ENCODE data around the gene ADM2. TPM values are rescaled to one million over a fixed set of nuclear protein-coding genes. Genes with fewer than 3 reads are reported as not detected.

The ADM2 gene
- polyA plus RNA-seq, 1 of the 3 experiments (the other 2 are of a cell fraction) = 0.61 TPM

DNA sequence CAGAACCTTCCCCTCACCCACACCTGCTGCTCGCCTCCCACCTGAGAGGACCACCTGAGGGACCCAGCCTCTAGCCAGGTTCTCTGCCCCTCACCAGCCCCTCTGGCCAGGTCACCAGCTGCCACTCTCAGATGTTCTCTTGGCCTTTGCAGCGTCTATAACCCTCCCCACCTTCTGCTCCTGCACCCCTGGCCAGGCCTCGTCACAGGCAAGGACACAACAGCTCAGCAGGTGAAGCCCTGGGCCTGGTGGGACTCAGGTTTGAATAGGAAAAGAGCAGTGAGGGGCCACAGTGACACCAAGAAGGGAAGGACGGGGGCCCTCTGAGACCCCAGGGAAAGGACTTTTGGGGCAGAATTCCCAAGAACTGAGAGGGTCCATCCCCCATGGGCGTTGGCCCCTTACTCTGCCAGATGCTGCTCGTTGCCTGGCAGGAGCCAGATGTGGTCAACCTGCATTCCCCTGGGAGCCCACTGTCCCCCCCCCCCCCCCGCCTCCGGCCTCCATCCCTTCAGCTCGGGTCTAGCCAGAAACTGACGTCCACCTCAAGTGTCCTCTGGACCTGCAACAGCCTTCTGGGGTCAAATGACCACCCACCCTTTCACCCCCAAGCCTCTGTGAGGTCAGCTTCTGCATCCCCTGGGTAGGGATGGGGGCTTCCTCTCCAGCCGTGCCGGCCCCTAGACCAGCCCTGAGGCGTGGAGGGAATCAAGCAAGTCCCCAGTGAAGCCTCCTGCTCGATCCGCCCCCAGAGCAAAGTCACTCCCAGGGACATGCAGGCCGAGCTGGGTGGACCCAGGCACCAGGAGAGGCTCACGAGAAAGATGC, 35.2 kb upstream of the ADM2 start:
- Histone ChIP-seq H3K4me1 (ENCODE audit: control insufficient read depth in 1 of 2, insufficient read depth in 2 of 2, low read depth in 1 of 2, low read length in 1 of 2) (peaks cover 5 to 9% of the 10 kb centered on the region in 2 experiments; a peak in 1 of 4 replicates), H3K27ac (ENCODE audit: low read depth in 2 of 2, low read length in 1 of 2) (no peak overlapping the region), H3K36me3 (replicated peaks in 1 of 2; ENCODE audit: control insufficient read depth in 1 of 2, insufficient read depth in 2 of 2, low read length in 1 of 2) (peaks cover 11 to 42% of the 10 kb centered on the region in 2 experiments), H4K20me1 (ENCODE audit: insufficient read depth) (peaks cover 10% of the 10 kb centered on the region; the same call in 1 of the 2 replicates), H3K4me3 (ENCODE audit: low read depth in 2 of 2, low read length in 1 of 2) (no peak overlapping the region), H3K9me3 (no peaks in the 10 kb centered on the region), H3K4me2 (no peak overlapping the region), H3K79me2 (ENCODE audit: insufficient read depth) (0 out of 2 replicates have a peak, but pooled peaks cover 2% of the 10 kb centered on the region), H3K9ac (no peak overlapping the region), H2AFZ (ENCODE audit: low read depth) (no peak overlapping the region), H3F3A (replicated peaks; ENCODE audit: insufficient read depth) (peaks cover 12% of the 10 kb centered on the region), H3K9me2 (no peaks in the 10 kb centered on the region), H3K27me3 (ENCODE audit: insufficient read depth) (no peaks in the 10 kb centered on the region)
- POLR2A ChIA-PET = no interaction called here
- CTCF ChIA-PET = interaction anchor here (0.6 to 2.5 kb wide), 3 partner anchors 10 to 195 kb away, joined by 3 to 7 read pairs (median 3); no protein-coding TSS in a partner anchor
- peak; percentile 73 for DNase-seq
- WGBS (ENCODE audit: low lambda C conversion rate) = 97% methylated on average over 7 of the region's 17 CpGs
- TF ChIP-seq YY1 (IDR thresholded peaks at IDR 0.05; ENCODE audit: low read depth) = no peak
- TF ChIP-seq, protein P1, sequence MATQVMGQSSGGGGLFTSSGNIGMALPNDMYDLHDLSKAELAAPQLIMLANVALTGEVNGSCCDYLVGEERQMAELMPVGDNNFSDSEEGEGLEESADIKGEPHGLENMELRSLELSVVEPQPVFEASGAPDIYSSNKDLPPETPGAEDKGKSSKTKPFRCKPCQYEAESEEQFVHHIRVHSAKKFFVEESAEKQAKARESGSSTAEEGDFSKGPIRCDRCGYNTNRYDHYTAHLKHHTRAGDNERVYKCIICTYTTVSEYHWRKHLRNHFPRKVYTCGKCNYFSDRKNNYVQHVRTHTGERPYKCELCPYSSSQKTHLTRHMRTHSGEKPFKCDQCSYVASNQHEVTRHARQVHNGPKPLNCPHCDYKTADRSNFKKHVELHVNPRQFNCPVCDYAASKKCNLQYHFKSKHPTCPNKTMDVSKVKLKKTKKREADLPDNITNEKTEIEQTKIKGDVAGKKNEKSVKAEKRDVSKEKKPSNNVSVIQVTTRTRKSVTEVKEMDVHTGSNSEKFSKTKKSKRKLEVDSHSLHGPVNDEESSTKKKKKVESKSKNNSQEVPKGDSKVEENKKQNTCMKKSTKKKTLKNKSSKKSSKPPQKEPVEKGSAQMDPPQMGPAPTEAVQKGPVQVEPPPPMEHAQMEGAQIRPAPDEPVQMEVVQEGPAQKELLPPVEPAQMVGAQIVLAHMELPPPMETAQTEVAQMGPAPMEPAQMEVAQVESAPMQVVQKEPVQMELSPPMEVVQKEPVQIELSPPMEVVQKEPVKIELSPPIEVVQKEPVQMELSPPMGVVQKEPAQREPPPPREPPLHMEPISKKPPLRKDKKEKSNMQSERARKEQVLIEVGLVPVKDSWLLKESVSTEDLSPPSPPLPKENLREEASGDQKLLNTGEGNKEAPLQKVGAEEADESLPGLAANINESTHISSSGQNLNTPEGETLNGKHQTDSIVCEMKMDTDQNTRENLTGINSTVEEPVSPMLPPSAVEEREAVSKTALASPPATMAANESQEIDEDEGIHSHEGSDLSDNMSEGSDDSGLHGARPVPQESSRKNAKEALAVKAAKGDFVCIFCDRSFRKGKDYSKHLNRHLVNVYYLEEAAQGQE (IDR thresholded peaks at IDR 0.05; ENCODE audit: low read depth, low read length) = no peak
- TF ChIP-seq SIN3A (IDR thresholded peaks at IDR 0.05; ENCODE audit: borderline replicate concordance, low read depth, low read length) = no peak
- no peak for TF ChIP-seq GATA2 (CRISPR knock-in tag; IDR thresholded peaks at IDR 0.05)
- TF ChIP-seq ELF1 (IDR thresholded peaks at IDR 0.05) = no peak
- TF ChIP-seq FOXM1 (IDR thresholded peaks at IDR 0.05; ENCODE audit: low read depth) = no peak
- TF ChIP-seq TEAD4 (IDR thresholded peaks at IDR 0.05; ENCODE audit: borderline replicate concordance, insufficient read depth) = no peak
- TF ChIP-seq, protein P2, sequence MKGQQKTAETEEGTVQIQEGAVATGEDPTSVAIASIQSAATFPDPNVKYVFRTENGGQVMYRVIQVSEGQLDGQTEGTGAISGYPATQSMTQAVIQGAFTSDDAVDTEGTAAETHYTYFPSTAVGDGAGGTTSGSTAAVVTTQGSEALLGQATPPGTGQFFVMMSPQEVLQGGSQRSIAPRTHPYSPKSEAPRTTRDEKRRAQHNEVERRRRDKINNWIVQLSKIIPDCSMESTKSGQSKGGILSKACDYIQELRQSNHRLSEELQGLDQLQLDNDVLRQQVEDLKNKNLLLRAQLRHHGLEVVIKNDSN (IDR thresholded peaks at IDR 0.05; ENCODE audit: borderline replicate concordance, low read depth) = no peak
- TF ChIP-seq NFIC (IDR thresholded peaks at IDR 0.05; ENCODE audit: borderline replicate concordance) = no peak
- no peak; the same call in 1 of the 2 replicates for TF ChIP-seq POLR2AphosphoS5 (IDR thresholded peaks at IDR 0.05; ENCODE audit: low read depth, low read length)
- TF ChIP-seq MEF2A (IDR thresholded peaks at IDR 0.05; ENCODE audit: borderline replicate concordance, low read depth) = no peak
- TF ChIP-seq RXRA (IDR thresholded peaks at IDR 0.05; ENCODE audit: borderline replicate concordance, low read depth) = no peak
- no peak for TF ChIP-seq TCF12 (IDR thresholded peaks at IDR 0.05)
- TF ChIP-seq, protein P3, sequence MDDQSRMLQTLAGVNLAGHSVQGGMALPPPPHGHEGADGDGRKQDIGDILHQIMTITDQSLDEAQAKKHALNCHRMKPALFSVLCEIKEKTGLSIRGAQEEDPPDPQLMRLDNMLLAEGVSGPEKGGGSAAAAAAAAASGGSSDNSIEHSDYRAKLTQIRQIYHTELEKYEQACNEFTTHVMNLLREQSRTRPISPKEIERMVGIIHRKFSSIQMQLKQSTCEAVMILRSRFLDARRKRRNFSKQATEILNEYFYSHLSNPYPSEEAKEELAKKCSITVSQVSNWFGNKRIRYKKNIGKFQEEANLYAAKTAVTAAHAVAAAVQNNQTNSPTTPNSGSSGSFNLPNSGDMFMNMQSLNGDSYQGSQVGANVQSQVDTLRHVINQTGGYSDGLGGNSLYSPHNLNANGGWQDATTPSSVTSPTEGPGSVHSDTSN (IDR thresholded peaks at IDR 0.05) = no peak
- no peak for TF ChIP-seq EP300 (IDR thresholded peaks at IDR 0.05; ENCODE audit: borderline replicate concordance in 1 of 2, low read depth in 1 of 2, low read length in 1 of 2)
- TF ChIP-seq EZH2phosphoT487 (IDR thresholded peaks at IDR 0.05; ENCODE audit: borderline replicate concordance, low read depth) = no peak

Data from SK-N-SH (cell line).